ENCODE results near the gene GPX2.
"Not testable (repeated sequence)": the region's sequence is repeated elsewhere in the genome, so short reads cannot be mapped to it uniquely, and the experiment has no call there.

The GPX2 gene

GRCh38 chr14:64914237-64915028 lies 28.1 kb downstream of the GPX2 start, which contains the start of gene CHURC1:
Gene CHURC1 (plus strand): TSS chr14:64914455. CDS start chr14:64914496, 41 bp downstream.
- peak; percentile 94 for DNase-seq (ENCODE audit: low read depth in 2 of 2)

- not testable (repeated sequence) for DNase-seq (ENCODE audit: low read depth in 2 of 2)
Observed at GRCh38 chr14:64913477-64913876, 29.1 kb downstream of the GPX2 start.

- DNase-seq (ENCODE audit: low read depth in 2 of 2), result no peak
Observed at GRCh38 chr14:64912261-64912660, 30.3 kb downstream of the GPX2 start.

GRCh38 chr14:64910847-64911495 lies 31.6 kb downstream of the GPX2 start:
- DNase-seq (ENCODE audit: low read depth in 2 of 2), result no peak

DNA sequence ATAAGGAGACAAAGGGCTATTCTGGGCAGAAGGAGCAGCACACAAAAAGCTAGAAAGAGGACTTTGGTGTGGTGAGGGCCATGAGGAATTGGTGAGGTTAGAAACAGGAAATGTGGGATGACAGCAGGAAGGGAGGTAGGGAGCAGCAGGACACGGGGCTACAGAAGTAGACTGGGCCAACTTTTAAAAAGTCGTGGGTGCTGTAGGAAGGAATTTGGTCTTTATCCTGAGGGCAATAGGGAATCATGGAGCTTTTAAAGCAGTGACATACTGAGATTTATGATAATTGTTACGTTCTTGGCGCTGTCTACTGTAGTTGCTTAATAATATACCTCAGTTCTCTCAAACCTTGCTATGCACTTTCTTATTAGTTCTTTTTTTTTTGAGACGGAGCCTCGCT lies 36.5 kb downstream of the GPX2 start:
- DNase-seq (ENCODE audit: low read depth in 2 of 2), result no peak

DNA sequence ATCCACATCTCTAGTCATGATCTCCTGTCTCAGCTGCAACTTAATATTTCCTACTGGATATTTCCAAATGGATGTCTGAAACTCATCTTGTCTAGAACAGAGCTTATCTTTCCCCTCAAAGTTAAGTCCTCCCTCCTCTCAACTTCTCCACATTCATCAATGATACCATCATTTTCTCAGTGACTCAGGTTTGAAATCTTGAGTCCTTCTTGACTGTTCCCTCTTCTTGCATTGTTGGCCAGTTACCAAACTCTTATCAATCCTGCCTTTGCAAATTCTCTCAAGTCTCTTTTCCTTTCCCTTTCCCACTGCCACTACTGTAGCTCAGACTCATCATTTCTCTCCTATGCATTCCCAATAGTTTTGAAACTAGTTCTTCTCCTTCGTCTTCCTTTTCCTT lies 42.6 kb downstream of the GPX2 start:
- no peak for DNase-seq (ENCODE audit: low read depth in 2 of 2)

DNA sequence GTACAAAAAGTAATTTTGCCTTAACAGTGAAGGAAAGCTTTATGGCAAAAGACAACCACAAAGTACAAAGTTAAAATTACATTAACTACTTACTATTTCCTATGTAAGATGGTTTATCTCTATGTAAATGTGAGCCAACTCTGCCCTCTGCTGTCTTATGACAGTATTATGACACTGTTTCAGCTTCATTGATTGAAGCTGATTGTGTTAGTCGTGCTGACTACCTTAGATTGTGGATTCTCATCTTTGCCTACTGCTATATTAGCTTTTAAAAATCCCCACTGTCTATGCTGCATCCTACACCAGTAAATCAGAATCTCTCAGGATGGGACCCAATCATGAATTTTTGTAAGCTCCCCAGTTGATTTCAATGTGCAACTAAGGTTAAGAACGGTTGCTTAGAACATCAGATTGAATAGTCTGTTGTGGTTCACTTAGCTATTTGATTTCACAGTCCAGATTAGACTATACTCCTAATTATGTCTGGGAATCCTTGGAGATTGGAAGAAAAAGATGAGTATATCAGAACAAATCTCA lies 50.6 kb downstream of the GPX2 start:
- peak in 1 of 2 experiments; percentile 36 for DNase-seq (ENCODE audit: low read depth in 2 of 2)

GRCh38 chr14:64891173-64891838 lies 51.2 kb downstream of the GPX2 start:
- no peak for DNase-seq (ENCODE audit: low read depth in 2 of 2)

GRCh38 chr14:64889352-64889751 lies 53.2 kb downstream of the GPX2 start:
- DNase-seq (ENCODE audit: low read depth in 2 of 2), result no peak
